ENCODE data around the gene FAM3B. TPM values are rescaled to one million over a fixed set of nuclear protein-coding genes. Genes with fewer than 3 reads are reported as not detected.

The FAM3B gene
- total and polyA plus RNA-seq, 2 experiments from 2014 or later: 2.5 to 3.6 TPM

- H3K36me3 ChIP-seq (ENCODE audit: insufficient read depth): no peaks in the 10 kb centered on the region
- ATAC-seq (no peak), DNase-seq (ENCODE audit: low spot score) (no peak)
- 0 out of 2 replicates have a peak, but pooled peaks cover 4% of the 10 kb centered on the region for H3K9me2 ChIP-seq (ENCODE audit: insufficient read depth)
- no peaks in the 10 kb centered on the region for H3K27me3 ChIP-seq (ENCODE audit: insufficient read depth)
- Mint-ChIP-seq H3K27me3 (ENCODE audit: insufficient read depth, low read depth, poor library complexity) (peaks cover 3% of the 10 kb centered on the region), H3K36me3 (ENCODE audit: low read depth) (no peaks in the 10 kb centered on the region), H3K9me3 (no peaks in the 10 kb centered on the region; the same call in 2 of the 3 replicates), H3K4me3 (no peak overlapping the region), H3K4me1 (peaks cover 16% of the 10 kb centered on the region), H3K27ac (no peak overlapping the region)
- no peak overlapping the region for H3K27ac ChIP-seq (ENCODE audit: low read depth)
- TF ChIP-seq ETS1 (IDR thresholded peaks at IDR 0.05) (no peak), REST (IDR thresholded peaks at IDR 0.05; ENCODE audit: unreplicated experiment) (no peak), STAT1 (IDR thresholded peaks at IDR 0.05; ENCODE audit: unreplicated experiment) (no peak), CREB1 (CRISPR knock-in tag; IDR thresholded peaks at IDR 0.05; ENCODE audit: low read depth) (no peak), ZNF114 (CRISPR knock-in tag; IDR thresholded peaks at IDR 0.05) (no peak), ZNF462 (CRISPR knock-in tag; IDR thresholded peaks at IDR 0.05) (no peak), EZH2 (IDR thresholded peaks at IDR 0.05; ENCODE audit: low read depth, unreplicated experiment) (no peak), POLR2AphosphoS5 (IDR thresholded peaks at IDR 0.05; ENCODE audit: low read depth) (no peak), CTCF (conservative IDR thresholded peaks at IDR 0.05; ENCODE audit: low read depth in 2 of 2) (no peak), JUNB (IDR thresholded peaks at IDR 0.05; ENCODE audit: unreplicated experiment) (no peak), EZH2phosphoT487 (IDR thresholded peaks at IDR 0.05; ENCODE audit: unreplicated experiment) (no peak), ZNF331 (CRISPR knock-in tag; IDR thresholded peaks at IDR 0.05; ENCODE audit: low read depth) (no peak), NANOG (IDR thresholded peaks at IDR 0.05; ENCODE audit: borderline replicate concordance) (no peak)
- no peaks in the 10 kb centered on the region for H4K20me1 ChIP-seq (replicated peaks; ENCODE audit: insufficient read depth)
- H2AFZ ChIP-seq: no peak overlapping the region
- H3K4me2 ChIP-seq: no peak overlapping the region
- no peak overlapping the region for H3K4me3 ChIP-seq
- no peaks in the 10 kb centered on the region; the same call in 1 of the 2 replicates for H3K4me1 ChIP-seq (ENCODE audit: insufficient read depth)
- H3K79me2 ChIP-seq (replicated peaks; ENCODE audit: insufficient read depth): no peaks in the 10 kb centered on the region
- H3F3A ChIP-seq (replicated peaks; ENCODE audit: low read depth): no peaks in the 10 kb centered on the region
Measured at GRCh38 chr21:41363370-41364270, 47.0 kb downstream of the FAM3B start.

Data from GM23338 (cell line).